K562 (cell line): Measurements from ENCODE around the gene PAXIP1. TPM values are rescaled to one million over a fixed set of nuclear protein-coding genes. Genes with fewer than 3 reads are reported as not detected.
A peak's percentile ranks its signal among the peaks of the same experiment; 100 is the strongest.

Experiments used
- MAZ ChIP-seq, 2 experiments: fragments of 450-650 bp in 1 of 2; sonication (generic) in 1 of 2; formaldehyde crosslinking; IDR thresholded peaks in 1 of 2; conservative IDR thresholded peaks in 1 of 2; 2 replicates each; pipeline versions ENCODE4 v1.4.0 to v1.5.0; 2020; ENCODE audit warnings: mild to moderate bottlenecking in 1 of 2, missing genetic modification reagents in 1 of 2
- ZNF395 ChIP-seq: fragments of 200-800 bp; sonication (Bioruptor generic); IDR thresholded peaks from 2 replicates; pipeline ENCODE4 v1.6.1; 2017; ENCODE audit warnings: missing genetic modification characterization, missing compliant biosample characterization
- polyA plus RNA-seq, 8 experiments: library from polyadenylated mRNA; depleted of rRNA in 4 of 8; stranded (reverse) in 5 of 8; unstranded in 3 of 8; fragments of >200 nt; fragmentation: Nextera tagmentation in 2 of 8; fragmentation: Illumina TruSeq in 1 of 8; extraction: Ambion mirVana in 2 of 8; extraction: Trizol in 1 of 8; gene quantifications; 2 replicates each; pipeline versions ENCODE4 v1.2.1 to v1.2.3, GENCODE V29; 2011 to 2014; ENCODE audit warnings: inconsistent platforms in 1 of 8, missing spikeins in 1 of 8
- total RNA-seq, 7 experiments: library from RNA; depleted of rRNA in 6 of 7; stranded (reverse); fragments of >200 nt in 6 of 7; fragmentation: Illumina TruSeq in 2 of 7; extraction: Trizol in 2 of 7; gene quantifications; 2 replicates each; pipeline versions ENCODE4 v1.2.1 to v1.2.3, GENCODE V29; 2011 to 2021; ENCODE audit warnings: low replicate concordance in 1 of 7
- TF ChIP-seq, protein P1 (sequence below), 2 experiments: fragments of 450-650 bp; formaldehyde crosslinking in 1 of 2; IDR thresholded peaks; 2 replicates each; pipeline versions ENCODE4 v1.4.0 to v1.6.1; 2014 to 2020; ENCODE audit warnings: mild to moderate bottlenecking in 2 of 2, borderline replicate concordance in 1 of 2, low read depth in 1 of 2
- TF ChIP-seq, protein P2 (sequence below): fragments of 450-650 bp; IDR thresholded peaks from 2 replicates; pipeline ENCODE4 v1.6.1; 2017; ENCODE audit warnings: antibody characterized with exemption, mild to moderate bottlenecking

PAXIP1 gene
- total and polyA plus RNA-seq, 9 of the 15 experiments (the other 6 are each of a cell fraction or from before 2014, with no cell fraction given): 9.7 to 37.9 (median 28.4) TPM

DNA sequence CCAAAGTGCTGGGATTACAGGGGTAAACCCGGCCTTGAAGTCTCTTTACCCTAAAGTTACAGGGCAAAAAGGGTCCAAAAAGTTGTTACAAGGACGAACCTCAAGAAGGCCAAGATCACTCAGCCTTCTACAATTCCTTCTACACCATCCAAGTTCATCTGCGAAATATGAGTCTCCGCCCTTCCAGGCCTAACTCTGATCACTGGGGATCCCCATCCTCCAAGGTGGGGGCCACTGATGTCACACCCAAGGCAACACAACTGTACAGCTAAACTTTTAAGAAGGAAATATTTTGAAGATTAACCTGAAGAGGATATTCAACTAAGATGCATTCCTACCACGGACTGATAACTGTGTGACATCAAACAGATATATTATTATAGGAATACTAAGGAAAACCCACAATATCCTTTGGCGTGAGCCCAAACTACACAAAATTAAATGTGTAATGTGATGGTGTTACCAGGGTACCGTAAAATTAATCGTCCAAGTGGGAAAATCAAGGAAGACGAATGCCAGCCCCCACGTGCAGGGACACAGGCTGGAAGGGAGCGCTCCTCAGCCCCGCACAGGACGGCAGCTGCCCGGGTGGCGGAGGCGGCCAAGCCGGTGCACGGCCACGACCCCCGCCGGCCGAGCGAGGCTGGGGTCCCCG, 1.0 kb downstream of the PAXIP1 start (continued):
- TF ChIP-seq, protein P1, sequence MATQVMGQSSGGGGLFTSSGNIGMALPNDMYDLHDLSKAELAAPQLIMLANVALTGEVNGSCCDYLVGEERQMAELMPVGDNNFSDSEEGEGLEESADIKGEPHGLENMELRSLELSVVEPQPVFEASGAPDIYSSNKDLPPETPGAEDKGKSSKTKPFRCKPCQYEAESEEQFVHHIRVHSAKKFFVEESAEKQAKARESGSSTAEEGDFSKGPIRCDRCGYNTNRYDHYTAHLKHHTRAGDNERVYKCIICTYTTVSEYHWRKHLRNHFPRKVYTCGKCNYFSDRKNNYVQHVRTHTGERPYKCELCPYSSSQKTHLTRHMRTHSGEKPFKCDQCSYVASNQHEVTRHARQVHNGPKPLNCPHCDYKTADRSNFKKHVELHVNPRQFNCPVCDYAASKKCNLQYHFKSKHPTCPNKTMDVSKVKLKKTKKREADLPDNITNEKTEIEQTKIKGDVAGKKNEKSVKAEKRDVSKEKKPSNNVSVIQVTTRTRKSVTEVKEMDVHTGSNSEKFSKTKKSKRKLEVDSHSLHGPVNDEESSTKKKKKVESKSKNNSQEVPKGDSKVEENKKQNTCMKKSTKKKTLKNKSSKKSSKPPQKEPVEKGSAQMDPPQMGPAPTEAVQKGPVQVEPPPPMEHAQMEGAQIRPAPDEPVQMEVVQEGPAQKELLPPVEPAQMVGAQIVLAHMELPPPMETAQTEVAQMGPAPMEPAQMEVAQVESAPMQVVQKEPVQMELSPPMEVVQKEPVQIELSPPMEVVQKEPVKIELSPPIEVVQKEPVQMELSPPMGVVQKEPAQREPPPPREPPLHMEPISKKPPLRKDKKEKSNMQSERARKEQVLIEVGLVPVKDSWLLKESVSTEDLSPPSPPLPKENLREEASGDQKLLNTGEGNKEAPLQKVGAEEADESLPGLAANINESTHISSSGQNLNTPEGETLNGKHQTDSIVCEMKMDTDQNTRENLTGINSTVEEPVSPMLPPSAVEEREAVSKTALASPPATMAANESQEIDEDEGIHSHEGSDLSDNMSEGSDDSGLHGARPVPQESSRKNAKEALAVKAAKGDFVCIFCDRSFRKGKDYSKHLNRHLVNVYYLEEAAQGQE (IDR thresholded peaks at IDR 0.05; ENCODE audit: borderline replicate concordance): no peak
- TF ChIP-seq, protein P1 (CRISPR knock-in tag; IDR thresholded peaks at IDR 0.05; ENCODE audit: low read depth): no peak
- TF ChIP-seq, protein P2, sequence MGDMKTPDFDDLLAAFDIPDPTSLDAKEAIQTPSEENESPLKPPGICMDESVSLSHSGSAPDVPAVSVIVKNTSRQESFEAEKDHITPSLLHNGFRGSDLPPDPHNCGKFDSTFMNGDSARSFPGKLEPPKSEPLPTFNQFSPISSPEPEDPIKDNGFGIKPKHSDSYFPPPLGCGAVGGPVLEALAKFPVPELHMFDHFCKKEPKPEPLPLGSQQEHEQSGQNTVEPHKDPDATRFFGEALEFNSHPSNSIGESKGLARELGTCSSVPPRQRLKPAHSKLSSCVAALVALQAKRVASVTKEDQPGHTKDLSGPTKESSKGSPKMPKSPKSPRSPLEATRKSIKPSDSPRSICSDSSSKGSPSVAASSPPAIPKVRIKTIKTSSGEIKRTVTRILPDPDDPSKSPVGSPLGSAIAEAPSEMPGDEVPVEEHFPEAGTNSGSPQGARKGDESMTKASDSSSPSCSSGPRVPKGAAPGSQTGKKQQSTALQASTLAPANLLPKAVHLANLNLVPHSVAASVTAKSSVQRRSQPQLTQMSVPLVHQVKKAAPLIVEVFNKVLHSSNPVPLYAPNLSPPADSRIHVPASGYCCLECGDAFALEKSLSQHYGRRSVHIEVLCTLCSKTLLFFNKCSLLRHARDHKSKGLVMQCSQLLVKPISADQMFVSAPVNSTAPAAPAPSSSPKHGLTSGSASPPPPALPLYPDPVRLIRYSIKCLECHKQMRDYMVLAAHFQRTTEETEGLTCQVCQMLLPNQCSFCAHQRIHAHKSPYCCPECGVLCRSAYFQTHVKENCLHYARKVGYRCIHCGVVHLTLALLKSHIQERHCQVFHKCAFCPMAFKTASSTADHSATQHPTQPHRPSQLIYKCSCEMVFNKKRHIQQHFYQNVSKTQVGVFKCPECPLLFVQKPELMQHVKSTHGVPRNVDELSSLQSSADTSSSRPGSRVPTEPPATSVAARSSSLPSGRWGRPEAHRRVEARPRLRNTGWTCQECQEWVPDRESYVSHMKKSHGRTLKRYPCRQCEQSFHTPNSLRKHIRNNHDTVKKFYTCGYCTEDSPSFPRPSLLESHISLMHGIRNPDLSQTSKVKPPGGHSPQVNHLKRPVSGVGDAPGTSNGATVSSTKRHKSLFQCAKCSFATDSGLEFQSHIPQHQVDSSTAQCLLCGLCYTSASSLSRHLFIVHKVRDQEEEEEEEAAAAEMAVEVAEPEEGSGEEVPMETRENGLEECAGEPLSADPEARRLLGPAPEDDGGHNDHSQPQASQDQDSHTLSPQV: 0 out of 2 replicates have a peak, but pooled peaks have one; percentile 50
- TF ChIP-seq ZNF395 (peak; percentile 15; the same call in 1 of the 2 replicates), MAZ (CRISPR knock-in tag; conservative IDR thresholded peaks at IDR 0.05 in 1 of 2, IDR thresholded peaks at IDR 0.05 in 1 of 2) (0 out of 4 replicates have a peak, but pooled peaks of 1 of the 2 experiments have one; percentile 10)
